ENCODE measurements around the gene GAL3ST3. TPM values are rescaled to one million over a fixed set of nuclear protein-coding genes. Genes with fewer than 3 reads are reported as not detected.

GAL3ST3 gene
- total and polyA plus RNA-seq, 10 of the 15 experiments (the other 5 are each of a cell fraction or from before 2014, with no cell fraction given): 0.06 to 0.12 TPM; not detected in 8

DNA sequence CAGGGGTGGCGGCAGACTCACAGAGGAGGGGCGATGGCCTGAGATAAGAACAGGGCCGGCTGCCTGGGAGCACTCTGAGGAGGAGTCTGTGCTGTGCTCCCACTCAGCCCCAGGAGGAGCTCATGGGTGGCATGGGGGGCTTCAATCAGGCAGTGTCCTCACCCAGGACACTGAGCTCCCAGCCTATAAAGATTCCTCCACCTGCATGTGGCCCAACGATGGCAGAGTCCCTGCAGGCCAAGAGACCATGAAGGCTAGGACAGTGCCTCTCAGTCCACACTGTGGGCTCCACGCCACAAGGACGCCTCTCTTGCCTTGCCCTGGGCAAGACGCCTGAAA is 35.2 kb downstream of the GAL3ST3 start (continued):
- TF ChIP-seq CTCF (IDR thresholded peaks at IDR 0.05 in 2 of 3, conservative IDR thresholded peaks at IDR 0.05 in 1 of 3; ENCODE audit: control insufficient read depth in 2 of 3, extremely low read depth in 1 of 3, insufficient read depth in 1 of 3, low read depth in 3 of 3, low read length in 3 of 3): no peak
- no peak for TF ChIP-seq ZNF217 (IDR thresholded peaks at IDR 0.05)
- TF ChIP-seq IRF4 (IDR thresholded peaks at IDR 0.05; ENCODE audit: low read depth, low read length): no peak
- TF ChIP-seq SPI1 (IDR thresholded peaks at IDR 0.05; ENCODE audit: borderline replicate concordance, insufficient read depth, low read depth, low read length): no peak
- TF ChIP-seq EGR1 (IDR thresholded peaks at IDR 0.05; ENCODE audit: borderline replicate concordance in 1 of 2, low read depth in 2 of 2, low read length in 2 of 2): no peak

DNA sequence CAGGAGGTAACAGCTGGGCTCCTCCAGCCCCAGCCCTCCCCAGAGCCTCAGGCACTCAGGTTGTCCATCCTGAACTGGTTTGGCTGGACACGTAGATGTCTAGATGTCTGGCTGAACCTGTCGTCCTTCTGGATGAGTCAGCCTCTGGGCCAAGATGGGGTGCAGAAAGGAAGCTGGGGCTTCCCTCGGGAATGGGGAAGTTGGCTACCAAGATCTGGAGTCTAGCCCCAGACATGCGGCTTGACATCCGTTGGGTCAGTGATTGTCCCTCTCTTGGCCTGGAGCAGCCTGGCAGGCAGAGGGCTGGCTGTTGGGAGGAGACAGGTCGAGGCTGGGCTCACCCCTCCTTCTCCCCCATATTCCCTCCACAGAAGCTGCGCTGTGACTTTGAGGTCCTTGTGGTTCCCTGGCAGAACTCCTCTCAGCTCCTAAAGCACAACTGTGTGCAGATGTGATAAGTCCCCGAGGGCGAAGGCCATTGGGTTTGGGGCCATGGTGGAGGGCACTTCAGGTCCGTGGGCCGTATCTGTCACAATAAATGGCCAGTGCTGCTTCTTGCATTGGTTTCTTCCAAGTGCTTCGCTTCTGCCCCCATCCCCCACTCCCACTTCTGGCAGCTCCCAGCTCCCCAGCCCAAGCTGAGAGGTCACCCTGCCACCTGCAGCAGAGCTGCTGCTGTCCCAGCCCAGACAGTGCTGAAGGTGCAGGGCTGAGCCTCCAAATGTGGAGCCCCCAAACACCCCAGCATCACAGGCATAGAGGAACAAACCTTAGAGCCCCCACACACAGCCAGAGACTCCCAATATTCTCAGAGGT is 35.8 kb downstream of the GAL3ST3 start:
- ChIA-PET POLR2A (interaction anchor here (0.6 kb wide), 1 partner anchor 168 kb away, joined by 5 read pairs; no protein-coding TSS in a partner anchor), RAD21 (ENCODE audit: unreplicated experiment) (no interaction called here), SMC1A (ENCODE audit: uncharacterized antibody, unreplicated experiment) (no interaction called here), CTCF (interaction anchor here (2.0 kb wide), 1 partner anchor 9 kb away, joined by 9 read pairs; no protein-coding TSS in a partner anchor)
- no peaks in the 10 kb centered on the region for H4K20me1 ChIP-seq (ENCODE audit: control insufficient read depth, insufficient read depth)
- H3K27me3 ChIP-seq (replicated peaks in 1 of 2; ENCODE audit: control insufficient read depth in 2 of 2, insufficient read depth in 2 of 2, low read length in 1 of 2): peaks cover 3 to 7% of the 10 kb centered on the region in 2 experiments
- no peaks in the 10 kb centered on the region for H3K36me3 ChIP-seq (ENCODE audit: control insufficient read depth in 2 of 2, insufficient read depth in 2 of 2, low read length in 1 of 2)
- H2AFZ ChIP-seq (ENCODE audit: control insufficient read depth, low read depth, low read length): no peak overlapping the region
- H3K4me2 ChIP-seq (ENCODE audit: control insufficient read depth, insufficient read depth): no peak overlapping the region
- H3K4me3 ChIP-seq: no peak overlapping the region
- H3K4me1 ChIP-seq (ENCODE audit: control insufficient read depth, insufficient read depth, low read length): no peaks in the 10 kb centered on the region
- FAIRE-seq: no peak
- TF ChIP-seq CHD4 (IDR thresholded peaks at IDR 0.05) (no peak), REST (IDR thresholded peaks at IDR 0.05; ENCODE audit: low read depth, low read length) (peak; percentile 54; the same call in 1 of the 2 replicates), SUPT20H (IDR thresholded peaks at IDR 0.05; ENCODE audit: borderline replicate concordance, control insufficient read depth, low read depth, low read length) (no peak)
- H3K79me2 ChIP-seq (ENCODE audit: control insufficient read depth, insufficient read depth, low read length): no peaks in the 10 kb centered on the region
- in situ Hi-C loops (cut with MboI) (no loop called here), intact Hi-C loops (cut with micrococcal nuclease; ENCODE audit: unreplicated experiment) (no loop called here)
- no peak overlapping the region for H3K9ac ChIP-seq (ENCODE audit: control insufficient read depth, insufficient read depth, low read length)
- WGBS (ENCODE audit: insufficient coverage, insufficient replicate concordance, low lambda C conversion rate, missing lambda C conversion rate): 12% methylated on average over 12 of the region's 12 CpGs
- BruUV-seq (replicated peaks): no TSS peak
- no peak for ATAC-seq
- no peak for DNase-seq (ENCODE audit: low read depth, low spot score)
- H3K9me3 ChIP-seq (replicated peaks; ENCODE audit: control insufficient read depth, insufficient read depth, low read length): no peaks in the 10 kb centered on the region
- H3K27ac ChIP-seq (ENCODE audit: control insufficient read depth, insufficient read depth): no peak overlapping the region
